ENCODE measurements around the gene SLC50A1. TPM values are rescaled to one million over a fixed set of nuclear protein-coding genes. Genes with fewer than 3 reads are reported as not detected.

The SLC50A1 gene
- total and polyA plus RNA-seq, 9 of the 15 experiments (the other 6 are each of a cell fraction or from before 2014, with no cell fraction given): 46.5 to 132 (median 91.9) TPM

DNA sequence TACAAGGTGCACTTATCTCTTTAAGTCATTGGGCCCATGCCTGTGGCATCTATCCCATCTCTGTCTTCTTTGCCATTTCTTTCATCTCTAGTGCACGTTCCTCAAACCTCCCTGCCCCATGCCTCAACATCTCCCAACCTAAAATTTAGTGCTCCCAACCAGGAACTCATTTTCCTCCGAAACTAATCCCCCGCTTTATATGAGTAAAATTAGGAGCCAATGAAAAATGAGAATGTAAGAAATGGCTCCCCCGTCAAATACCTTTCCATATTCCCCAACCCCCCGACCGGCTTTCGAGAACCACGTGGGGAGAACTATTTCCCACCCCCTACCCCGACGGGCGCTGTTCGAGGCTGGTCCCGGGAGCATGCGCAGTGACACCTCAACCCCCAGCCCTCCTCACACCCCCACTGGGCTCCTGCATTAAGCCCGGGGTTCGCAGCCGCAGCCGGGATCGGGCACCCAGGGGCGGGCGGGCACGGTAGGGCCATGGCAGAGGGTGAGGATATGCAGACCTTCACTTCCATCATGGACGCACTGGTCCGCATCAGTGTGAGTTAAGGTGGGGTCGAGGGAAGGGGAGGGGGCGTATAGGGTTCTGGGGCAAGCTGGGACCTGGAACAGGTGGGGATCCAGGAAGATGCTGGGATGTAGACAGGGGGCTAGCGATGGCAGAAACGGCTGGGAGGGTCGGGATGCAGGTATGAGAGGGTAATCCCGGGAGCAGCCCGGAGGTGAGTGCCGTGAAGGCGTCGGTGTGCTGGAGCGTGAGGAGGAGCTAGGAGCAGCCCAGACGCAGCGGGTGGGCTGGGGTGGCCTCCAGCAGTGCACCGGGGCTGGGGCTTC, 38.0 kb downstream of the SLC50A1 start, which contains the start of gene TRIM46 (continued):
- TF ChIP-seq, protein P1, sequence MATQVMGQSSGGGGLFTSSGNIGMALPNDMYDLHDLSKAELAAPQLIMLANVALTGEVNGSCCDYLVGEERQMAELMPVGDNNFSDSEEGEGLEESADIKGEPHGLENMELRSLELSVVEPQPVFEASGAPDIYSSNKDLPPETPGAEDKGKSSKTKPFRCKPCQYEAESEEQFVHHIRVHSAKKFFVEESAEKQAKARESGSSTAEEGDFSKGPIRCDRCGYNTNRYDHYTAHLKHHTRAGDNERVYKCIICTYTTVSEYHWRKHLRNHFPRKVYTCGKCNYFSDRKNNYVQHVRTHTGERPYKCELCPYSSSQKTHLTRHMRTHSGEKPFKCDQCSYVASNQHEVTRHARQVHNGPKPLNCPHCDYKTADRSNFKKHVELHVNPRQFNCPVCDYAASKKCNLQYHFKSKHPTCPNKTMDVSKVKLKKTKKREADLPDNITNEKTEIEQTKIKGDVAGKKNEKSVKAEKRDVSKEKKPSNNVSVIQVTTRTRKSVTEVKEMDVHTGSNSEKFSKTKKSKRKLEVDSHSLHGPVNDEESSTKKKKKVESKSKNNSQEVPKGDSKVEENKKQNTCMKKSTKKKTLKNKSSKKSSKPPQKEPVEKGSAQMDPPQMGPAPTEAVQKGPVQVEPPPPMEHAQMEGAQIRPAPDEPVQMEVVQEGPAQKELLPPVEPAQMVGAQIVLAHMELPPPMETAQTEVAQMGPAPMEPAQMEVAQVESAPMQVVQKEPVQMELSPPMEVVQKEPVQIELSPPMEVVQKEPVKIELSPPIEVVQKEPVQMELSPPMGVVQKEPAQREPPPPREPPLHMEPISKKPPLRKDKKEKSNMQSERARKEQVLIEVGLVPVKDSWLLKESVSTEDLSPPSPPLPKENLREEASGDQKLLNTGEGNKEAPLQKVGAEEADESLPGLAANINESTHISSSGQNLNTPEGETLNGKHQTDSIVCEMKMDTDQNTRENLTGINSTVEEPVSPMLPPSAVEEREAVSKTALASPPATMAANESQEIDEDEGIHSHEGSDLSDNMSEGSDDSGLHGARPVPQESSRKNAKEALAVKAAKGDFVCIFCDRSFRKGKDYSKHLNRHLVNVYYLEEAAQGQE (IDR thresholded peaks at IDR 0.05; ENCODE audit: borderline replicate concordance): no peak
- TF ChIP-seq, protein P1 (CRISPR knock-in tag; IDR thresholded peaks at IDR 0.05; ENCODE audit: low read depth): no peak
- TF ChIP-seq L3MBTL2 (IDR thresholded peaks at IDR 0.05) (peak; percentile 40), GATAD2A (IDR thresholded peaks at IDR 0.05) (0 out of 2 replicates have a peak, but pooled peaks have one; percentile 21), KAT8 (IDR thresholded peaks at IDR 0.05; ENCODE audit: low read depth) (no peak), ZNF316 (IDR thresholded peaks at IDR 0.05) (no peak; the same call in 1 of the 2 replicates)
- TF ChIP-seq, protein P2, sequence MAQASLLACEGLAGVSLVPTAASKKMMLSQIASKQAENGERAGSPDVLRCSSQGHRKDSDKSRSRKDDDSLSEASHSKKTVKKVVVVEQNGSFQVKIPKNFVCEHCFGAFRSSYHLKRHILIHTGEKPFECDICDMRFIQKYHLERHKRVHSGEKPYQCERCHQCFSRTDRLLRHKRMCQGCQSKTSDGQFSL (CRISPR knock-in tag; IDR thresholded peaks at IDR 0.05): no peak
- TF ChIP-seq, protein P2 (tag; IDR thresholded peaks at IDR 0.05): peak in 1 of 2 experiments; percentile 18; a peak in 1 of 4 replicates
- TF ChIP-seq, protein P3, sequence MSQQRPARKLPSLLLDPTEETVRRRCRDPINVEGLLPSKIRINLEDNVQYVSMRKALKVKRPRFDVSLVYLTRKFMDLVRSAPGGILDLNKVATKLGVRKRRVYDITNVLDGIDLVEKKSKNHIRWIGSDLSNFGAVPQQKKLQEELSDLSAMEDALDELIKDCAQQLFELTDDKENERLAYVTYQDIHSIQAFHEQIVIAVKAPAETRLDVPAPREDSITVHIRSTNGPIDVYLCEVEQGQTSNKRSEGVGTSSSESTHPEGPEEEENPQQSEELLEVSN (IDR thresholded peaks at IDR 0.05; ENCODE audit: borderline replicate concordance in 1 of 2, extremely low read depth in 1 of 2, insufficient read depth in 1 of 2, insufficient read length in 1 of 2, low read depth in 1 of 2, low read length in 1 of 2, poor library complexity in 1 of 2, severe bottlenecking in 1 of 2): peak in 1 of 2 experiments; percentile 74

All from K562 (cell line).